ENCODE data around the gene GNG3.

The GNG3 gene

DNA sequence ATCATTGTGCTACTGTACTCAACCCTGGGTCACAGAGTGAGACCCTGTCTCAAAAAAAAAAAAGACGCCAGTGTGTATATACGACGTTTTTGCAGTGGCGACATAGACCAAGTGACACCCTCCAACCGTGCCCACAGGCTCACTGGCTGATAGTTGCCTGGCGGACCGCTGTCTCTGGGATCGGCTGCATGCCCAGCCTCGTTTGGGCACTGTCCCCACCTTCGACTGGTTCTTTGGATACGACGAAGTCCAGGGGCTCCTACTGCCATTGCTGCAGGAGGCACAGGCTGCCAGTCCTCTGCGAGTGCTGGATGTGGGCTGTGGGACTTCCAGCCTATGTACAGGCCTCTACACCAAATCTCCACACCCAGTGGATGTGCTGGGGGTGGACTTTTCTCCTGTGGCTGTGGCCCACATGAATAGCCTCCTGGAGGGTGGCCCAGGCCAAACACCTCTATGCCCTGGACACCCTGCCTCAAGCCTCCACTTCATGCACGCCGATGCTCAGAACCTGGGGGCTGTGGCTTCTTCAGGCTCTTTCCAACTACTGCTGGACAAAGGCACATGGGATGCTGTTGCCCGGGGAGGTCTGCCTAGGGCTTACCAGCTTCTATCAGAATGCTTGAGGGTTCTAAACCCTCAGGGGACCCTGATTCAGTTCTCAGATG, 41.1 kb upstream of the GNG3 start:
- Histone ChIP-seq H2AK5ac (ENCODE audit: low read length) (no peak overlapping the region), H4K8ac (ENCODE audit: low read depth, low read length) (no peak overlapping the region), H3K9ac (ENCODE audit: low read length) (no peak overlapping the region), H3K79me2 (ENCODE audit: control insufficient read depth, insufficient read depth, low read length, poor library complexity) (peaks cover 18% of the 10 kb centered on the region), H3K4me3 (ENCODE audit: low read depth, low read length) (peak overlapping the region; percentile 23), H4K12ac (ENCODE audit: low read depth, low read length) (peak overlapping the region; percentile 0), H2BK12ac (ENCODE audit: low read length) (no peak overlapping the region), H2AFZ (ENCODE audit: insufficient read depth, low read length, poor library complexity) (no peak overlapping the region), H3K9me3 (ENCODE audit: insufficient read depth, low read depth, low read length) (no peaks in the 10 kb centered on the region), H3K14ac (ENCODE audit: low read length) (peak overlapping the region; percentile 87), H3K4ac (ENCODE audit: low read depth, low read length) (peak overlapping the region; percentile 93), H3K79me1 (ENCODE audit: low read length) (peaks cover 16% of the 10 kb centered on the region), H3K4me2 (ENCODE audit: low read length) (peak overlapping the region; percentile 68), H3K27me3 (ENCODE audit: insufficient read depth, low read length) (no peaks in the 10 kb centered on the region), H4K91ac (ENCODE audit: low read depth, low read length) (peak overlapping the region; percentile 75), H3K23ac (ENCODE audit: low read length) (no peak overlapping the region), H2BK5ac (ENCODE audit: low read depth, low read length, poor library complexity) (no peak overlapping the region), H3K4me1 (ENCODE audit: control insufficient read depth in 1 of 2, insufficient read depth in 2 of 2, low read length in 2 of 2) (peaks cover 10% of the 10 kb centered on the region in 2 experiments), H3K36me3 (ENCODE audit: control insufficient read depth in 1 of 2, insufficient read depth in 2 of 2, low read length in 2 of 2) (peaks cover 13 to 28% of the 10 kb centered on the region in 2 experiments), H3K18ac (ENCODE audit: low read length) (peak overlapping the region; percentile 49), H3K27ac (ENCODE audit: low read depth, low read length) (no peak overlapping the region), H2BK120ac (ENCODE audit: insufficient read depth, low read length, poor library complexity) (no peak overlapping the region)
- no CpG with 5 or more reads among the region's 16 CpGs for WGBS (ENCODE audit: extremely low coverage, insufficient coverage, insufficient read length)
- DNase-seq, result no peak

DNA sequence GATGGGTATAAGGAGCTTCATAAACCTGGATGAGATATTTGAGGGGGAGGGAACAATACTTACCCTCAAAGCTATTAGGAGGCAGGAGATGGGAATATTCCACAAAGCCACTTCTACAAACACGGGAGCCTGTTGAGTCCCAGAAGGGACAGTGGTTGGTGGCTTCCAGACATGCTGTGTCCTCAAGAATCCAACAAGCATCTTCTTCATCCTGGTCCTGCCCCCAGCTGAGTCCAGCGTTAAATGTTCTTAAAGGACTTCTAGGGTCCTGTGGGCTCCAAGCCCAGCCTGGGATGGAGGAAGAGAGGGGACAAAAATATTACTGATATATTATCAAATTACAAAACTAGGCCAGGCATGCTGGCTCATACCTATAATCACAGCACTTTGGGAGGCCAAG, 40.0 kb upstream of the GNG3 start:
- no peaks in the 10 kb centered on the region for H3K27me3 ChIP-seq (ENCODE audit: insufficient read depth, low read length)
- peaks cover 11 to 24% of the 10 kb centered on the region in 2 experiments for H3K36me3 ChIP-seq (ENCODE audit: control insufficient read depth in 1 of 2, insufficient read depth in 2 of 2, low read length in 2 of 2)
- no peak overlapping the region for H3K27ac ChIP-seq (ENCODE audit: low read depth, low read length)
- peaks cover 23% of the 10 kb centered on the region for H3K79me1 ChIP-seq (ENCODE audit: low read length)
- peaks cover 24% of the 10 kb centered on the region for H3K79me2 ChIP-seq (ENCODE audit: control insufficient read depth, insufficient read depth, low read length, poor library complexity)
- H3K14ac ChIP-seq (ENCODE audit: low read length), result no peak overlapping the region
- no peak overlapping the region for H2BK5ac ChIP-seq (ENCODE audit: low read depth, low read length, poor library complexity)
- H3K9me3 ChIP-seq (ENCODE audit: insufficient read depth, low read depth, low read length), result no peaks in the 10 kb centered on the region
- DNase-seq, result no peak
- H2AK5ac ChIP-seq (ENCODE audit: low read length), result no peak overlapping the region
- H2BK12ac ChIP-seq (ENCODE audit: low read length), result no peak overlapping the region
- no peak overlapping the region for H4K8ac ChIP-seq (ENCODE audit: low read depth, low read length)
- H3K4me2 ChIP-seq (ENCODE audit: low read length), result no peak overlapping the region
- no peak overlapping the region for H3K23ac ChIP-seq (ENCODE audit: low read length)
- no CpG with 5 or more reads among the region's 2 CpGs for WGBS (ENCODE audit: extremely low coverage, insufficient coverage, insufficient read length)
- no peak overlapping the region for H4K91ac ChIP-seq (ENCODE audit: low read depth, low read length)
- no peak overlapping the region for H2BK120ac ChIP-seq (ENCODE audit: insufficient read depth, low read length, poor library complexity)
- no peak overlapping the region for H3K4me3 ChIP-seq (ENCODE audit: low read depth, low read length)
- no peak overlapping the region for H4K12ac ChIP-seq (ENCODE audit: low read depth, low read length)
- no peak overlapping the region for H3K18ac ChIP-seq (ENCODE audit: low read length)
- H3K4me1 ChIP-seq (ENCODE audit: control insufficient read depth in 1 of 2, insufficient read depth in 2 of 2, low read length in 2 of 2), result peaks cover 10 to 12% of the 10 kb centered on the region in 2 experiments
- no peak overlapping the region for H3K4ac ChIP-seq (ENCODE audit: low read depth, low read length)
- H3K9ac ChIP-seq (ENCODE audit: low read length), result no peak overlapping the region
- no peak overlapping the region for H2AFZ ChIP-seq (ENCODE audit: insufficient read depth, low read length, poor library complexity)

DNA sequence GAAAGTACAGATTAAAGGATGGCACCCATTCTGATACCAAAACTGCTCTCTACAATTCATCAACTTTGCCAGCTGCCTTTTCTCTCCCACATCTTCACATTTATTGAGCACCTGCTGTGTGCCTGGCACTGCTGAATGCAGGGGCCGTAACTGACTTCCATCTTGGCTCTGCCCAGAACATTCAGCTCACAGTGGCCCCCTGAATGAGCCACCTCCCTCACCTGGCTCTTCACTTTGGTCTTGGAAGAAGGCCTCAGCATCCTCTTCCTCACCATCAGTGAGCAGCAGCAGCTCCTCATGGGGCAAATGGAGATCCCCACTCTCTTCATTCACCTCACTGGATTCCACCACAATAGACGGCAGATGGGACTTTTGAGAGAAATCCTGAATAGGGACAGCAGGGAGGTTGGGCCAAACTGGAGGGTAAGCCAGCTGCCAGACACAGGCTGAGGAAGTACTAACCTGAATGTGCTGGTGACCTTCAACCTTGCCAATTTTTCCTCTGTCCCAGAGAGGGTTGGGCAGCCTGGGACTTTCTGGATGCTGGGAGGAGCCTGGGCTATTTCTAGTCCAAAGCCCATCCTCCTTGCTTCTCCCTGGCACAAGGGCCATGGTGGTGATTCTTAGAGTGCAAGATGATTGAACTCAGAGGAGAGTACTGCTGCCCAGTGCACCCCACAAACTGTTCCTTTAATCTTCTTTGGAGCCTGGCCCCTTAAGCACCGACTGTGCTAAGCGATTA, 37.9 kb upstream of the GNG3 start:
- Histone ChIP-seq H4K8ac (ENCODE audit: low read depth, low read length) (no peak overlapping the region), H3K23ac (ENCODE audit: low read length) (no peak overlapping the region), H4K91ac (ENCODE audit: low read depth, low read length) (no peak overlapping the region), H2AK5ac (ENCODE audit: low read length) (no peak overlapping the region), H2BK12ac (ENCODE audit: low read length) (no peak overlapping the region), H2BK120ac (ENCODE audit: insufficient read depth, low read length, poor library complexity) (no peak overlapping the region), H2BK5ac (ENCODE audit: low read depth, low read length, poor library complexity) (no peak overlapping the region), H3K9me3 (ENCODE audit: insufficient read depth, low read depth, low read length) (no peaks in the 10 kb centered on the region), H3K4me2 (ENCODE audit: low read length) (no peak overlapping the region), H3K4ac (ENCODE audit: low read depth, low read length) (no peak overlapping the region), H3K27me3 (ENCODE audit: insufficient read depth, low read length) (no peaks in the 10 kb centered on the region), H3K4me1 (ENCODE audit: control insufficient read depth in 1 of 2, insufficient read depth in 2 of 2, low read length in 2 of 2) (peaks cover 13 to 17% of the 10 kb centered on the region in 2 experiments), H3K9ac (ENCODE audit: low read length) (no peak overlapping the region), H4K12ac (ENCODE audit: low read depth, low read length) (peak overlapping the region; percentile 8), H3K14ac (ENCODE audit: low read length) (no peak overlapping the region), H2AFZ (ENCODE audit: insufficient read depth, low read length, poor library complexity) (no peak overlapping the region), H3K79me1 (ENCODE audit: low read length) (peaks cover 23% of the 10 kb centered on the region), H3K36me3 (ENCODE audit: control insufficient read depth in 1 of 2, insufficient read depth in 2 of 2, low read length in 2 of 2) (peaks cover 14 to 20% of the 10 kb centered on the region in 2 experiments), H3K79me2 (ENCODE audit: control insufficient read depth, insufficient read depth, low read length, poor library complexity) (peaks cover 24% of the 10 kb centered on the region), H3K4me3 (ENCODE audit: low read depth, low read length) (no peak overlapping the region), H3K18ac (ENCODE audit: low read length) (no peak overlapping the region), H3K27ac (ENCODE audit: low read depth, low read length) (no peak overlapping the region)
- DNase-seq, result no peak
- no CpG with 5 or more reads among the region's 4 CpGs for WGBS (ENCODE audit: extremely low coverage, insufficient coverage, insufficient read length)

DNA sequence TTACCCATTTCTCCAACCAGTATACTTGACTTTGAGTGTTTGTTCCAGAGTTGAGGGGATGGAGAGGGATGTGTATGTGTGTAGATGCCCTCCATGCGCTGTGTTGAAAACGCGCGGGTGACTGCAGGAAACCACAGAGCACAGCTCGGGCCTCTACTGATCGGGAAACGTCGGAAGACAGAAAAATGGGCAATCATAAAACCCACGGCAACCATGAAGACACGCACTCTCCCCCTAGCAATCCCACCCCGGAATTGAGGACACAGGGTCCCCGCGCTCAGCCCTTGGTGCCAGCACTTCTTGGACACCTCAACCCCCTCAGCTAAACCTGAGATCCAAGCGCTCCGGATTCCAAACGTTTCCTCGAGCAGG, 36.3 kb upstream of the GNG3 start:
- Histone ChIP-seq H3K23ac (ENCODE audit: low read length) (no peak overlapping the region), H3K18ac (ENCODE audit: low read length) (no peak overlapping the region), H3K27ac (ENCODE audit: low read depth, low read length) (peak overlapping the region; percentile 91), H3K4me1 (ENCODE audit: control insufficient read depth in 1 of 2, insufficient read depth in 2 of 2, low read length in 2 of 2) (peaks cover 8 to 14% of the 10 kb centered on the region in 2 experiments), H3K4me2 (ENCODE audit: low read length) (peak overlapping the region; percentile 83), H3K14ac (ENCODE audit: low read length) (peak overlapping the region; percentile 89), H3K9me3 (ENCODE audit: insufficient read depth, low read depth, low read length) (no peaks in the 10 kb centered on the region), H2BK5ac (ENCODE audit: low read depth, low read length, poor library complexity) (peak overlapping the region; percentile 80), H3K9ac (ENCODE audit: low read length) (peak overlapping the region; percentile 86), H3K79me2 (ENCODE audit: control insufficient read depth, insufficient read depth, low read length, poor library complexity) (peaks cover 10% of the 10 kb centered on the region), H2BK12ac (ENCODE audit: low read length) (no peak overlapping the region), H2BK120ac (ENCODE audit: insufficient read depth, low read length, poor library complexity) (peak overlapping the region; percentile 72), H3K27me3 (ENCODE audit: insufficient read depth, low read length) (no peaks in the 10 kb centered on the region), H2AFZ (ENCODE audit: insufficient read depth, low read length, poor library complexity) (peak overlapping the region; percentile 94), H3K4ac (ENCODE audit: low read depth, low read length) (peak overlapping the region; percentile 36), H4K12ac (ENCODE audit: low read depth, low read length) (peak overlapping the region; percentile 75), H4K91ac (ENCODE audit: low read depth, low read length) (peak overlapping the region; percentile 78), H4K8ac (ENCODE audit: low read depth, low read length) (peak overlapping the region; percentile 91), H3K36me3 (ENCODE audit: control insufficient read depth in 1 of 2, insufficient read depth in 2 of 2, low read length in 2 of 2) (peaks cover 14 to 22% of the 10 kb centered on the region in 2 experiments), H2AK5ac (ENCODE audit: low read length) (no peak overlapping the region), H3K79me1 (ENCODE audit: low read length) (peaks cover 12% of the 10 kb centered on the region), H3K4me3 (ENCODE audit: low read depth, low read length) (peak overlapping the region; percentile 83)
- WGBS (ENCODE audit: extremely low coverage, insufficient coverage, insufficient read length), result no CpG with 5 or more reads among the region's 17 CpGs
- peak in 1 of 2 donors; percentile 47 for DNase-seq
